Iris pigment epithelial cell (primary cell): ENCODE data around the gene PEX3.
A peak's percentile ranks its signal among the peaks of the same experiment; 100 is the strongest.
"Not testable (repeated sequence)": the region's sequence is repeated elsewhere in the genome, so short reads cannot be mapped to it uniquely, and the experiment has no call there.

Experiments used
- DNase-seq: peaks from one replicate; pipeline ENCODE4 v3.0.0-alpha.2; 2011; ENCODE audit warnings: low read depth

The PEX3 gene

DNA sequence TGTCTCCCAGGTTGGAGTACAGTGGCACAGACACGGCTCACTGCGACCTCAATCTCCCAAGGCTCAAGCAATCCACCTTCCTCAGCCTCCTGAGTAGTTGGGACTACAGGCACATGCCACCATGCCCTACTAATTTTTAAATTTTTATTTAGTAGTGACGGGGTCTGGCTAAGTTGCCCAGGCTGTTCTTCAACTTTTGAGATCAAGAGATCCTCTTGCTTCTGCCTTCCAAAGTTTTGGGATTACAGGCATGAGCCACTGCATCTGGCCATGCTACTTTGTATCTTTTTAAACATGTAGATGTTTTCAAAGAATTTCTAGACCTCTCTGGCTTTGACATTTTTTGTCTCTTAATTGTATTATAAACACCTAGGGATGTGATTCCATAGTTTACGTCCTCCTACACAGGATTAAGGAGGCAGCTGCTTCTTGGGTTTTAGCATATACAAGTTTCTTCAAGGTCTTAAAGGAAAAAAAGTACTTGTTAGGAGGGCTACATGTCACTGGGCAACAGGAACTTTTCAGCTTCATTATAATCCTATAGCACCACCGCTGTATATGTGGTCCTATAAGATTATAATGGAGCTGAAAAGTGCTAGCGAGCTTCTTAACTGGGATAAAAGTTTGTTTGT lies 1.4 kb upstream of the PEX3 start:
- no peak for DNase-seq

DNA sequence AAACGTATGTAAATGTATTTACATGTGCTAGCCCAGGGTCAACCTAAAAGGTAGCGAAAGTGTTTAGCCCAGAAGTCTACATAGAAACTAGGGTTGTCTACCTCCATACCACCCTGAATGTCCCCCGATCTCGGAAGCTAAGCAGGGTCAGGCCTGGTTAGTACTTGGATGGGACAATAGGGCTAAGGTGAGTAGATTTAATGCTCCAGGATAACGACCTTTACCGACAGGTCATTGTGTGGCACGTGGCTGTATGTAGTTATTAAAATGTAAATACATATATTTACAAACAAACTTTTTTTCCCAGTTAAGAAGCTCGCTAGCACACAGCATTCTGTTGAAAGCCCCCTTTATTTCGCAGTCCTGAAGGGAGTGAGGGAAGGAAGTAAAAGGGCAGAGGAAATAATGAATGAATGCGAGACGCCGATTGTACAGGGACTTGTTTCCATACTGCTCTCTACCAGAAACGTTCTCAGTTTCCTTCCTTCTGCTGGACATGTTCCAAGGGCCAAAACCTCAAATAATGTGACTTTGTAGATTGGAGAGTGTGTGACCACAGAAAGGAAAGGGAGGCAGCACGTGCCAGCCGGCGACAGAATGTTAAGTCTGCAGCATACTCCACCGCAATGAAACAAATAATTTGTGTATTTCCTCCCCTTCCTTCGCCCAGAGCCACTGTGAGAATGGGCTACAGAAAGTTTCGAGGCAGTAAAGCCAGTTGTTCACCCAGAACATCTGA lies 722 bp upstream of the PEX3 start:
- peak; percentile 37 for DNase-seq

DNA sequence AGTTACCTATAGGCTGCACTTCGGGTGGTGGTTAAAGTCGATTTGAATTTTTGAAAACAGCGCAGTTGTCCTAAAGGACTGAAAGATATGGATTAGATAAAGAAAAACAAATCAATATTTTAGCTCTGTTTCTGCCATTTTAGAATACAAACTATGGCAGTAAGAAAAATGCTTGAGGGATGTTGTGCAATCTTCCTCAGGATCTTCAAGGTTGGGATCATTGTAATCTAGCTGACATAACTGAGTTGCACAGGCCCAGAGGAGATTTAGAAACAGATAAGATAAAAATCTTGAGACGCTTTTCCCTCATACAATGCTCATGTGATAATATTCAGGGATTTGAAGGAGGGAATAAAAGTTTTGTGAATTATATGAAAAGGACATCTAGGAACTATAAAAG lies 926 bp downstream of the PEX3 start:
- DNase-seq = peak; percentile 76

DNA sequence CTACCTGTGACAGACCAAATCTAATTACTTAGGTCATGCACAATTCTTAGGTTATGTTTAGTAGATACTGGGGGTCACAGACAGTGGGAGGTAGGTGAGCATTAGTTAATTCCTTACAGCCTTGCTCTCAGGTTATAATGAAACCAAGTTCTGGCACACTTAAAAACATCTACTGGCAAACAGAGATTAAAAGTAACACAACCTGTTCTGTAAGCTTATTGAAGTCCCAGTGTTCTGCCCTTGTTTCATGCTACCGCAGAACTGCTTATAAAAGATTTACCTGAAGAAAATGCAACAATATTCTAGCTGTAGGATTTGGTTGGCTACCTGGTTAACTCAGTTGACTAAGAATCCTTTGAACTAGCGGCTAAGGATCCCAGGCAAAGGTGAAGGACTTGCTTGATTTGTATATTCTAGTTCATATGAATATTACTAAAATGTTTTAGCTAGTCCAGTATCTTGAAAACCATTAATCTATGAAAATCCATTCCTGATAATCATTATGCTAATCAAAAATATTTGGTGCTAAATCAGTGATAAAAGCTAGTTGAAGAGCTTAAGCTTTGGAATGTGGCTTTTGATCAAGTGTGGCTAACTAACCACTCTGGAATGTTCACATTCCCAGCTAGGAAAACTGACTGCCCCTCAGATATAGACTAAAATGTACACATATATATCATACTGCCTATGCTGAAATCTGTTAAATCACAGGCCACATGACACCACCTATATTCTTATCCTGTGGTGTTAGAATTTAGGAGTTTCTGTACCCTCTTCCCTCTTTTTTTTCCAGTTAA lies 7.2 kb downstream of the PEX3 start:
- DNase-seq = peak; percentile 35

DNA sequence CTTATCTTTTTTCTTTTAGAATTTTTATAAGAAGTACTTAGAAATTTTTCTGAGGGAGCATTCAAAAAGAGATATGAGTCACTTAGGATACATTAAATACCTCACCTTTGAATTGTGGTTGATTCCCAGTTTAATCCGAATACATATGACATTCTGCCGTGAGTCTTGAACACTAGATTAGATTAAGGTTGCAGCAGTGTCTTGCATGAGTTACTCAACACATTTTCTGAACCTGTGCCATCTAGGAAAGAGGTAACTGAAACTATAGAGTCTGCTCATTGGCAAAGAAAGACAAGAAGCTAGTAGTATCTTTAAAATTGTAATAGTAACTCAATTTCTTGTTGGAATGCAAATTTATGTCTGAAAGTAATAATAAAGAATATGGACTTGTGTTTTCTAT lies 14.9 kb downstream of the PEX3 start:
- peak; percentile 21 for DNase-seq

DNA sequence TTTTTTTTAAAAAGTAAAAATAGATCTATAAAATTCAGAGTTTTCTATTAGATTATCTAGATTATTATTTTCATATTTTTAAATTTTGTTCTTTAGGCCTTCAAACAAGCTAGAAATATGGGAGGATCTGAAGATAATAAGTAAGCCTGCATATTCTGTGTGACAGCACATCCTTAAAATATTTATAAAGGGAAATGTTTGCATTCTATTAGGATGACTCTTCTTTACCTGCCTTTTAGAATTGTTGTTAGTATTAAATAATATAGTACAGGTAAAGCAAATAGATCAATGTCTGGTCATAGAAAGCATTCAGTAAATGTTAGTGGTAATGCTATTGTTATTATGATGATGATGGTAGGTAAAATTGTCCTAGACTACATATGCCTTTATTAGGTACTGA lies 17.4 kb downstream of the PEX3 start:
- no peak for DNase-seq

DNA sequence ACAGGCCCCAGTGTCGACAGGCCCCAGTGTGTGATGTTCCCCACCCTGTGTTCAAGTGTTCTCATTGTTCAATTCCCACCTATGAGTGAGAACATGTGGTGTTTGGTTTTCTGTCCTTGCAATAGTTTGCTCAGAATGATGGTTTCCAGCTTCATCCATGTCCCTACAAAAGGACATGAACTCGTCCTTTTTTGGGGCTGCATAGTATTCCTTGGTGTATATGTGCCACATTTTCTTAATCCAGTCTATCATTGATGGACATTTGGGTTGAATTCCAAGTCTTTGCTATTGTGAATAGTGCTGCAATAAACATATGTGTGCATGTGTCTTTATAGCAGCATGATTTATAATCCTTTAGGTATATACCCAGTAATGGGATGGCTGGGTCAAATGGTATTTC lies 18.2 kb downstream of the PEX3 start:
- not testable (repeated sequence) for DNase-seq

DNA sequence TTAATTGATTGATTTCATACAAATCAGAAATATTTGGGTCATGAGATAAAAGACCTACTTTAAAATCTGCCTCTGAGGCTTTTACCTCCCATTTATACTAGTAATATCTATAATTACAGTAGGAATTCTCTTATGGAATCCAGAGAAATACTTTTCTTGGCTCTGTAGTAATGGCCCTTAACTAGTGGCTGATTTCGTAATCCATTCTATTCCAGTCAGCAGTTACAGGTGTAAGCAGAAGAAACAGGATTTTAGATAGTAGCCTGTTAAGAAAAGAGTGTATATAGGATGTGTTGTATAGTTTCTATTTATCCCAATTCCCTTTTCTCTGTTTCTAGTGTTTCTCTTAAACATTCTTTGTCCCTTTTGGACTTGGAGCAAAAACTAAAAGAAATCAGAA lies 21.2 kb downstream of the PEX3 start:
- DNase-seq = no peak

DNA sequence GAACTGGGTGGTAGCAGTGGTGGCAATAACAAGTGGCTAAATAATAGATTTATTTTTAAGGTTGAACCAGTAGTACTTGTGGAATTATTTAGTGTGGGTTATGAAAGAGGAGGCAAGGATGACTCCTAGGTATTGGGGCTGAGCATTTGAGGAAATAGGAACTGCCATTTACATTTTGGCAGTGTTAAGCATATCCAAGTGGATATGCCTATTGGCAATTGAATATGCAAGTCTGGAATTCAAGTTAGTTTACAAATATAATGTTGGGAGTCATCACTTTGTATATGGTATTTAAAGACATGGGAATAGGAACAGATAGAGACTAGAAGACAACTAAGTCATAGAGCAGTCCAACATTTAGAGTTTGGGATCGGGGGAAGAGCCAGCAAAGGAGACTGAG lies 25.9 kb downstream of the PEX3 start:
- DNase-seq = no peak

DNA sequence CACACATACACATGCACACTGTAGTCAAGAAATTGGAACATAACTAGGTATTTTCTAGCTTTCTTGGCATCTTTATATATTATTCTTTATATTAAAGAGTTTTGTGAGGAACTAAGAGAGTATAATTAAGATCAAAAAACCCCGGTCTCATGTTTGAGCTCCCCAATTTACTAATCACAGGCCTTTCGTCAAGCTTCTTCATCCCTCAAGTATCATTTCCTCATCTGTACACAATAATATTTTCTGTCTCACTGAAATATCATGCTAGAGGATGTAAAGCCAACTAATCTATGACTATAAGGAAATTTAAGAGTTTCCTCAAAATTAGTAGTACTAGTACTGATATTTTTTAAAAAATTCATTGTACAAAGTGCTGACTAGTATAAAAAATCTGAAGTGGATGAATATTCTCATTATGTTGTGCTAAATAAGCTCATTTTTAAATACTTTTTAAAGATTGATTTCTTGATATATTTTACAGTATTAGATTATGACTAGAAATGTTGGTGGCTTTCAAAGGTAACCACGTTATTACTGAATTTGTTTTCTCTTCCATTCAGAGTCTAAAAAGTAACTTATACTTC lies 28.0 kb downstream of the PEX3 start:
- DNase-seq = no peak

DNA sequence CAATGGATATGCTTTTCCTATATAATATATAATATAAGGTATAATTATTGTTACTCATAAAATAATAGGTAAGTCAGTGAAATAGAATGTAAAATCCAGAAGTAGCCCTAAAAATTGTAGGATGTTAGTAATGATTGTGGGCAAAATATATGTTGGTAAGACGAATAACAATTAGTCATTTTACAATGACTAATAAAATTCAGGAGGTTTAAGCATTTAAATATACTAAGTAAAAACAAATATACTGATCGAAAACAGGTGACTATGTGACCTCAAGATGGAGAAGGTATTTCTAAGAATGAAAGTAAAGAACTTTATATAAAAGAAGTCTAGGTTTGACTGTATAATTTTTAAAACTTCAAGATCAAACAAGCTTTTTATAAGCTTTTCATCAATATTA lies 32.0 kb downstream of the PEX3 start:
- no peak for DNase-seq

DNA sequence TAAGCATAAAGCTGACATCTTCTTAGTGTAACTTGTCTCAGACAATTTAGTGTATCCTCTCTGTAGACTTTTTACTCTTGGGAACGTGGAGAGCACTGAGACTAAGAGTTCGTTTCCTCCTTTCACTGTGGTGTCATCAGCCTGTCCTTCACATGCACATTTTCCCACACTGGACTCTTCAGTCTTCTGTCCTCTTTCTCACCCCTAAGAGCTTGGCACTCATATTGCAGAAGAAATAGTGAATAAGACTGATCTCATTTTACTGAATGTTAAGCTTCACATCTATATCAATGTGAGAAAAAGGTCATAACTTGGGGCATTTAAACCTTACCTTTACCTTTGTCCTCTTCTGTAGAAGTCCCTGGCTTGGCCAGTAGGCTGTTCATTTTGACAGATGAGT lies 35.4 kb downstream of the PEX3 start:
- DNase-seq = peak; percentile 19

DNA sequence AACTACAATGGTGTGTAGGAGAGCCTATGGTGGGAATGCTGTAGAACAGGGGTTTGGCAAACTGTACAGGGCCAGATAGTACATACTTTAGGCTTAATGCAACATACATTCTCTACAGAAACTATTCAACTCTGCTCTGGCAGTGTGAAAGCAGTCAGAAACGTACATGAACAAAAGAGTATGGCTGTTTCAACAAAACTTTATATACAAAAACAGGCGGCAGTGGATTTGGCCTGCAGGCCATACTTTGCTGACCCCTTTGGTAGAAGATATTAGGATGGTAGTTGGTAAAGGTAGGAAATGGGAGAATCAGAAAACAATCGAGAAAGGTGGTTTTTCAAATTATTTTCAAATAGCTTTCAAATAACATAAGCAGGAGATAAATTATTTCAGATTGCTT lies 36.1 kb downstream of the PEX3 start:
- DNase-seq = no peak

DNA sequence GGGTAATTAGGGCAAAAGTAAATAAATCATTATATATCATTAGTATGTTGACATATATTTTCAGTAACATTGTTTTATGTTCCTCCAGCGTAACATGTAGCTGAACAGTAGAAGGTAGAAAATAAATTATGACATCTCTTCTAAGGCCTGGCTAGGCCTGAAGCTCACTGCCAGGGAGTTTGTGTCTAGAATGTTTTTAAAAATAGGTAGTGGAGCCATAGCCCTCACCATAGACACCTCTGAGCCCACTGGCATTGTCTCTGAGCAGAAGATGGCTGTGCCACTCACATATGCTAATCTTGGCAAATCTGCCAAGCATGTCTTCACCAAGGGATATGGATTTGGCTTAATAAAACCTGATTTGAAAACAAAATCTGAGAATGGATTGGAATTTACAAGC lies 39.6 kb downstream of the PEX3 start:
- no peak for DNase-seq

DNA sequence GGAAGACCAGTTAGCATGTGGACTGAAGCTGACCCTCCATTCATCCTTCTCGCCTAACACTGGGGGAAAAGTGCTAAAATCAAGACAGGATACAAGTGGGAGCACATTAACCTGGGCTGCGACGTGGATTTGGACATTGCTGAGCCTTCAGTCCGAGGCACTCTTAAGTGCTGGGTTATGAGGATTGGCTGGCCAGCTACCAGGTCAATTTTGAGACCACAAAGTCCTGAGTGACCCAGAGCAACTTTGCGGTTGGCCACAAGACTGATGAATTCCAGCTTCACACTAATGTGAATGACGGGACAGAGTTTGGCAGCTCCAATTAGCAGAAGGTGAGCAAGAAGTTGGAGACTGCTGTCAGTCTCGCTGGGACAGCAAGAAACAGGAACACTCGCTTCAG lies 40.2 kb downstream of the PEX3 start:
- no peak for DNase-seq

DNA sequence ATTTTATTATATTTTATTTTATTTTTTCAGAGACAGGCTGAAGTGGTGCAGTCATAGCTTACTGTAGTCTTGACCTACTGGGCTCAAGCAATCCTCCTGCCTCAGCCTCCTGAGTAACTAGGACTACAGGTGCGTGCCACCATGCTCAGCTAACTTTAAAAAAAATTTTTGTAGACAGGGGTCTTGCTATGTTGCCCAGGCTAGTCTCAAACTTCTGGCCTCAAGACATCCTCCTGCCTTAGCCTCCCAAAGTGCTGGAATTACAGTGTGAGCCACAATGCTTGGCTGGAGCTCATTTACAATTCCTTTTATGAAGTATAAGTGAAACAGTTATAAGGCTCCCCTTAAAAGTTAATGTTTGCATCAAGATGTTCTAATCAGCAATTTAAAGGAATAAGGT lies 46.4 kb downstream of the PEX3 start:
- no peak for DNase-seq

DNA sequence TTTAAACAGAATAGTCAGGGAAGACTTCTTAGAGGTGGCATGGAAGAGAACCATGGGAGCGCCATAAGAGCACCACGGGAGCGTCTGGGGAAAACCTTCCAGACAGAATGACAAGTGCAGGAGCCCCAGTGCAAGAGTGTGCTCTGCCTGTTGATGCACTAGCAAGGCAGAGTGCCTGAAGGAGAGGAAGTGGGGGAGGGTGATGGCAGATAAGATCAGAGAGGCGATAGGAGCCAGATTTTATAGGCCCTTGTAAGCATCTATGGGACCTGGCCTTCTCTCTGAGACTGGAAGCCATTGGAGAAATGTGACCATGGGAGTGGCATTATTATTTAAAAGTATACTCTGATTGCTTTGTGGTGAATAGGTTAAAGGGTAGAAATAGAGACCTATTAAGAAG lies 47.8 kb downstream of the PEX3 start:
- no peak for DNase-seq

DNA sequence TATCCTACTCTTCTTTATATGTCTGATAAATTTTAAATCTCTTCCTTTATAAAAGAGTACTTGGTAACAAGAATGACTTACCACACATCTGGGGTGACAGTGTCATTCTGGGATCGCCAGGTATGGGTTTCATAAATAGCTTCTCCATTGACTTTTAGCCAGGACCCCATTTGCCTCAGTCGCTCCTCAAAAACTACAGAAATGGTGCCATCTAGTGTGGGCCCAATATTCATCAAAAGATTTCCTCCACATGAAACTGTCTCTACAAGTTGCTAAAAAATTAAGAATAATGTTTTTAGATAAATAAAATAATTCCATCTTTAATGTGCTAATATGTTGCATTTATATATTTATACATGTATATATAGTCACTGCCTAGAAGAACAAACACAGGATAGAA lies 51.2 kb downstream of the PEX3 start:
- DNase-seq = no peak

DNA sequence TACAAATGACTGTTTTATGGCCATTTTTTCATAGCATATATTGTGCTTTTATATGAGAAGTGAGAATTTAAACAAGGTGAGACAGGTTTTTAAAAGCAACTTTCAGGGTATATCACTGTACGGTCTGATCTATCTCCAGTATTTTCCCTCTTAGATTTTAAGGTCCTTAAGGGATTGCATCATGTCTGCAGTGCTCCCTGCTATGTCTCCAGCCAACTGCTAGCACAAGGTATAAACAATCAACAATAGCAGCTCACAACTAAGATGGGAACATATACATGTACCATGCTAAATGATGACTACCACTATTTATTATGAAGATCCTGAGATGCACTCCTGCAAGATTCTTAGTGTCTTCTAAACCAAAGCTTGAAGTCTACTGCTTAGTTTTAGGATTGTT lies 53.8 kb downstream of the PEX3 start:
- peak; percentile 56 for DNase-seq

DNA sequence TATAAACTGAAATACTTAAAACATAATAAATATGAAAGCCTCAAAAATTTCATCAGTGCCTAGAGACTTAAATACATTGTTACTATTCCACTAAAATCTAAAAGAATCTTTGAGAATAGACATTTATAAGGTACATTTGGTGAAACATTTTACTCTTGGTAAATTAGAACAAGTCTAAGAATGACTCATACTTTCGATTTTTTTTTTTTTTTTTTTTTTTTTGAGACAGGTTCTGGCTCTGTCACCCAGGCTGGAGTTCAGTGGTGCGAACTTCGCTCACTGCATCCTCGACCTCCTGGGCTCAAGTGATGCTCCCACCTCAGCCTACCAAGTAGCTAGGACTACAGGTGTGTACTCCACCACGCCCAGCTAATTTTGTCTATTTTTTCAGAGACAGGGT lies 54.5 kb downstream of the PEX3 start:
- DNase-seq = no peak

DNA sequence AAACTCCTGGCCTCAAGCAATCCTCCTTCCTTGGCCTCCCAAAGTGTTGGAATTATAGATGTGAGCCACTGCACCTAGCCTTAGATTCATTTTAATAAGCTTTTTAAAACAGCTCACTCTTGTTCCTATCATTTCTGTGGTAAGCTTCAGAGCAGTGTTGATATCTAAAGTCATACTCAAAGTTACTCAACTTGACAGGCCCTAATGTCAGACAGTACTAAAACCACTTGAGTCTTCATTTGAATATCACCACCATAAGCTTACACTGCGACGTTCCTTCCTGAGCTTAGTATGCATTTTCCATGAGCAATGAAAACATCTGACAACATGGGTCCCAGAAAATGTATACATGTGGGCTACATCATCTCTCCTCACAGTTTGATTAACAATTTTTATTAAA lies 54.9 kb downstream of the PEX3 start:
- DNase-seq = no peak

DNA sequence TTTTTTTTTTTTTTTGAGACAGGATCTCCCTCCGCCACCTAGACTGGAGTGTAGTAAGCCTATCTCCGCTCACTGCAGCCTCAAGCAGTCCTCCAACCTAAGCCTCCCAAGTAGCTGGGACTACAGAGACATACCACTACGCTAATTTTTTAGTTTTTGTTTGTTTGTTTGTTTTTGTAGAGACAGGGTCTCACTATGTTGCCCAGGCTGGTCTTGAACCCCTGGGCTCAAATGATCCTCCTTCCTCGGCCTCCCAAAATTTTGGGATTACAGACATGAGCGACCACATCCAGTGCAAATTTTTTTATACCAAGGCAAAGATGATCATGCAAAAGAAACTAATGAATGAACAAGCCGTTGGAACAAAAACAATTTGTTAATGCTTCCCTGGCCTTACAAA lies 55.6 kb downstream of the PEX3 start:
- no peak for DNase-seq

DNA sequence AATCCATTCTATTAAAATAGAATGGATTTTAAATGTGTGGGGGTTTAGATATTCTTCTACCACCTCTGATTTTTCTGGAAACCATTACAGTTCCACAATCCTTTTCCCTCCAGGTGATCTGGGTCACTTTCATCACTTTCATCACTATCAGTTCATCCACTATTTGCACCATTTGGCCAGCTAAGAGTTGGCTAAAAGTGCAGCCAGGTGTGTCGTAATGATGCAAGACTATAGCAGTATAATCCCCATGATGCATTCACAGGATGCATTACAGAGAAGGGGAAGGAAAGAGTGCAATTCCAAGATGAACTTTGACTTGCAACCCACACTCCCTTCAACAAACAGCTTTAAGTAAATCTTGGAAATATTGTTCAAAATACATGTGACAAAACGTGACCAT lies 56.0 kb downstream of the PEX3 start:
- no peak for DNase-seq
